Activated CD4-positive, alpha-beta memory T cell treated with anti-CD3 and anti-CD28 coated beads for 36 hours (primary cell): Measurements from ENCODE around the gene OTOGL. TPM values are rescaled to one million over a fixed set of nuclear protein-coding genes. Genes with fewer than 3 reads are reported as not detected.

ENCODE experiments used
- CTCF ChIA-PET: fragments of 350-600 bp; sonication (Branson Sonifier 250); formaldehyde crosslinking; loops from one replicate; lab custom pipeline; 2021; ENCODE audit warnings: antibody characterized with exemption, inconsistent platforms; lab: Charles Lee
- POLR2A ChIA-PET: fragments of 350-600 bp; sonication (Branson Sonifier 250); formaldehyde crosslinking; loops from one replicate; lab custom pipeline; 2021; ENCODE audit warnings: antibody characterized with exemption; lab: Charles Lee
- DNase-seq: peaks from one replicate; pipeline ENCODE4 v3.0.0-alpha.2; 2020
- H3K27ac Mint-ChIP-seq: one replicate; pipeline ENCODE4 v1.8.0; 2021; ENCODE audit warnings: mixed read lengths
- H3K27me3 Mint-ChIP-seq: one replicate; pipeline ENCODE4 v1.8.0; 2021; ENCODE audit warnings: mixed read lengths
- H3K36me3 Mint-ChIP-seq: one replicate; pipeline ENCODE4 v1.8.0; 2021; ENCODE audit warnings: mixed read lengths
- H3K4me1 Mint-ChIP-seq: one replicate; pipeline ENCODE4 v1.8.0; 2021; ENCODE audit warnings: low read depth, mixed read lengths
- H3K4me3 Mint-ChIP-seq: one replicate; pipeline ENCODE4 v1.8.0; 2021; ENCODE audit warnings: mild to moderate bottlenecking, mixed read lengths
- H3K9me3 Mint-ChIP-seq: one replicate; pipeline ENCODE4 v1.8.0; 2021; ENCODE audit warnings: mixed read lengths
- intact Hi-C: fragments of 100-400 bp; cut with micrococcal nuclease; formaldehyde crosslinking; loops from one replicate; pipeline ENCODE4 v1.15.1; 2023
- total RNA-seq, 2 experiments: library from RNA; stranded (reverse); gene quantifications; one replicate each; pipeline ENCODE4 v1.2.3, GENCODE V29; 2021

The OTOGL gene
- total RNA-seq, 2 experiments from 2014 or later = not detected

DNA sequence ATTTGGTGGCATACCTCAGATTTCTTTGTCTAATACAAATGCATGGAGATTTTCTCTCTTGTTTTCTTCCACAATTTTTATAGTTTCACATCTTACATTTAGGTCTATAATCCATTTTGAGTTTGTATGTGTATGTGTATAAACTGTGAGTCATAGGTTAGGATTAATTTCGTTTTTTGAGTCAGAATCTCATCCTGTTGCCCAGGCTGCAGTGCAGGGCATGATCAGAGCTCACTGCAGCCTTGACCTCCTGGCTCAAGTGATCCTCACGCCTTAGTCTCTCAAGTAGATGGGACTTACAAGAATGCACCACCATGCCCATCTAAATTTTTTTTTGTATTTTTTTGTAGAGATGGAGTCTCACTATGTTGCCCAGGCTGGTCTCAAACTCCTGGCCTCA is 71.6 kb downstream of the OTOGL start:
- ChIA-PET CTCF (no interaction called here), POLR2A (no interaction called here)
- no peaks in the 10 kb centered on the region for H3K9me3 Mint-ChIP-seq
- intact Hi-C loops = no loop called here
- no peaks in the 10 kb centered on the region for H3K4me1 Mint-ChIP-seq
- H3K4me3 Mint-ChIP-seq = no peak overlapping the region
- H3K27me3 Mint-ChIP-seq = peaks cover 6% of the 10 kb centered on the region
- H3K27ac Mint-ChIP-seq = no peak overlapping the region
- no peak for DNase-seq
- no peaks in the 10 kb centered on the region for H3K36me3 Mint-ChIP-seq

DNA sequence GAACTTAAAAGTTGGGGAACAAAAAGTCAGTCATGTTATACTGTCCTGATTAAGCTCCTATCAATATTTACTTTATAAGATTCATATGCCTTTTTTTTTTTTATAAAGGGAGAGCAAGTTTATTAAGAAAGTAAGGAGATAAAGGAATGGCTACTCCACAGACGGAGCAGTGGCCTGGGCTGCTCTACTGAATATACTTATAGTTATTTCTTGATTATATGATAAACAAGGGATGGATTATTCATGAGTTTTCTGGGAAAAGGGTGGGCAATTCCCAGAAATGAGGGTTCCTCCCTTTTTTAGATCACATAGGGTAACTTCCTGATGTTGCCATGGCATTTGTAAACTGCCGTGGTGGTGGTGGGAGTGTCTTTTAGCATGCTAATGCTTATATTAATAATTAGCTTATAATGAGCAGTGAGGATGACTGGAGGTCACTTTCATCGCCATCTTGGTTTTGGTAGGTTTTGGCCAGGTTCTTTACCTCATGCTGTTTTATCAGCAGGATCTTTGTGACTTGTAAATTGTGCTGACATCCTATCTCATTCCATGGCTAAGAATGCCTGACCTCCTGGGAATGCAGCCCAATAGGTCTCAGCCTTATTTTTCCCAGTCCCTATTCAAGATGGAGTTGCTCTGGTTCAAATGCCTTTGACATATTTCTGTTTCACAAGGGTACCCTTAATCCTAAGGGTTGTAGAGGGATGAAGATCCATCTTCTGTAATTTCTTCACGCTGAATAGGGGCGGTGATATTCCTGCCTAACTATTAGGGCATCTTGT is 73.9 kb downstream of the OTOGL start:
- no peaks in the 10 kb centered on the region for H3K36me3 Mint-ChIP-seq
- peaks cover 6% of the 10 kb centered on the region for H3K27me3 Mint-ChIP-seq
- no peak for DNase-seq
- H3K9me3 Mint-ChIP-seq = no peaks in the 10 kb centered on the region
- ChIA-PET POLR2A (no interaction called here), CTCF (no interaction called here)
- no peaks in the 10 kb centered on the region for H3K4me1 Mint-ChIP-seq
- no peak overlapping the region for H3K27ac Mint-ChIP-seq
- intact Hi-C loops = no loop called here
- no peak overlapping the region for H3K4me3 Mint-ChIP-seq

DNA sequence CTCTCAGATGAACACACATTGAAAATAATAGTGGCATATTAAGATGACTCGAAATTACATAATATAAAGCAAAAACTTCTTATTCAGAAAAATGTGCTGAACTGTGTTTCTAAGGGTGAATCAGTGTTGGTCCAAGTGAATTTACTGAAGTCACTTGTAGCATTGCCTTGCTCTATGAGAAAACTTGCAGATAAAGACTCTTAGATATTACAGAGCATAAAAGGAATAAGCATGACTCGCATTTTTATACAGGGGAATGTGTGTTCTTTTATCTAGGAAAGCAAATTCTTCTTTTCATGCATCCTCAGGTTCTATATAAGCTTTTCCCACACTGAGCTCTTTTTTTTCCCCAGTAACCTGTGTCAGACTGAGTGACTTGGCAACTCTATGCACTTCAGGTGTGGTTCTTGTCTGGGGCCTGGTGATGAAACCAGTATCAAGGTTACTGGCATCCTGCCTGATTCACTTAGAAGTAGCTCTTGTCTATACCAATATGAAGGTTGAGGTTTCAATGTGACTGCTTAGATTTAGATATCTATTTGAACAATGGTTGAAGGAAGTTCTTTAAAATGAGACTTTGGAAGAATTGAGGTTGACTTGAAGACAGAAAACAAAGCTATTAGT is 76.1 kb downstream of the OTOGL start:
- CTCF ChIA-PET = no interaction called here
- POLR2A ChIA-PET = no interaction called here
- Mint-ChIP-seq H3K4me1 (peaks cover 4% of the 10 kb centered on the region), H3K27me3 (peaks cover 6% of the 10 kb centered on the region), H3K36me3 (no peaks in the 10 kb centered on the region), H3K4me3 (no peak overlapping the region), H3K9me3 (no peaks in the 10 kb centered on the region), H3K27ac (no peak overlapping the region)
- intact Hi-C loops = loop anchor here (5.0 kb wide), 1 partner anchor 133 kb away; no protein-coding TSS in a partner anchor
- peak; percentile 17 for DNase-seq

DNA sequence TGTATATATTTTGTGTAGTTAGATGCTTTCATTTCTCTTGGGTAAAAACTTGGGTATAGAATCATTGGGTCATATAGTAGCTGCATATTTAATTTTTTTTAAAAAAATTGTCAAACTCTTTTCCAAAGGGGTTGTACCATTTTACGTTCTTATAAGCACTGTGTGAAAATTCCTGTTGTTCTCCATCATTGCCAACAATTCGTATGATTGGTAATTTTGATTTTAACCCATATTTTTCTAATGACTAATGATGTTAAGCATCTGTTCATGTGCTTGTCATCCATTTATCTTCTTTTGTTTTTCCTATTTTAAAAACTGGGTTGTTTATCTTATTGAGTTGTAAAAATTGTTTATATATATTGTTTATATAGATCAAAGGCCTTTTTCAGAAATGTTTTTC is 77.4 kb downstream of the OTOGL start:
- Mint-ChIP-seq H3K27me3 (peaks cover 6% of the 10 kb centered on the region), H3K4me3 (no peak overlapping the region), H3K9me3 (no peaks in the 10 kb centered on the region), H3K27ac (no peak overlapping the region), H3K36me3 (no peaks in the 10 kb centered on the region), H3K4me1 (peaks cover 4% of the 10 kb centered on the region)
- no peak for DNase-seq
- POLR2A ChIA-PET = no interaction called here
- CTCF ChIA-PET = no interaction called here
- intact Hi-C loops = loop anchor here (5.0 kb wide), 1 partner anchor 134 kb away; no protein-coding TSS in a partner anchor

DNA sequence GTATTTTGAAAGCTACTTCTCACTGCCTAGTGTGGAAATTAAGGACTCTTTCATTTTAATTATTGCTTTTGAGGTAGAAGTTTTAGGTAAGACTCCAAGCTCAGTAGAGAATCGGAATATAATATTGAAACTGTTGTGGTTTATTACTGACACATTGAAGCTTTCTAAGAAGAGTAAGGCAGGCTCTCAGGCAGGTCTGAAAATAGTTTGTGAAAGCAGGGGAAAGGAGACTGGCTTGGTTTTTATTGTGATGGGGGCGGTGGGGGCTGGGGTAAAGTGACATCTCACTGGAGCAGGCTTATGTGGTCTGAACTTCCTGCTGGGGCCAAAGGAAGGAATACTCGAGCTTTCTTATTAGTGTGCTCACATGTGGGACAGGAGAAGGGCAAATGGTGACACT is 79.5 kb downstream of the OTOGL start:
- H3K27me3 Mint-ChIP-seq = no peaks in the 10 kb centered on the region
- peaks cover 4% of the 10 kb centered on the region for H3K4me1 Mint-ChIP-seq
- H3K36me3 Mint-ChIP-seq = no peaks in the 10 kb centered on the region
- intact Hi-C loops = loop anchor here (5.0 kb wide), 1 partner anchor 137 kb away; no protein-coding TSS in a partner anchor
- ChIA-PET CTCF (interaction anchor here (0.9 kb wide), 1 partner anchor 10 kb away, joined by 3 read pairs; no protein-coding TSS in a partner anchor), POLR2A (interaction anchor here (0.9 kb wide), 1 partner anchor 10 kb away, joined by 3 read pairs; no protein-coding TSS in a partner anchor)
- no peak overlapping the region for H3K27ac Mint-ChIP-seq
- no peaks in the 10 kb centered on the region for H3K9me3 Mint-ChIP-seq
- peak; percentile 42 for DNase-seq
- H3K4me3 Mint-ChIP-seq = no peak overlapping the region

DNA sequence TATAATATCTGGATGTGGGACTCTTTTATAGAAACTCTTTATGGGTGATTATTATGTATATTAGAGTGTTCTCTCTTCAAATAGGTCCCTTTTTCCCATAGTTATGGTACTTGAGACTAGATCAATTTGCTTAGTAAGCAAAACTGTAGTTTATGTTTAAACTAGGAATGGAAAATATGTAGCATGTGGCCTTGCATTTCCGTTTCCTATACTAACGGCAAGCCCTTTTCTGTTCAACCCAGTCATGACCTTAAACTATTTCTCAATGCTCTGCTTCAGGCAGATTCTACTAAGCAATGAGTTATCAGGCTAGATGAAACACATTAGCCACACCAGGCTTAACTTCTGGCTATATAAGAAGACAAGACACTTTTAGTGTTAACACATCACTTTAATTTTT is 84.6 kb downstream of the OTOGL start:
- H3K36me3 Mint-ChIP-seq = no peaks in the 10 kb centered on the region
- H3K4me1 Mint-ChIP-seq = peaks cover 7% of the 10 kb centered on the region
- no peak for DNase-seq
- ChIA-PET POLR2A (no interaction called here), CTCF (no interaction called here)
- H3K4me3 Mint-ChIP-seq = no peak overlapping the region
- no peaks in the 10 kb centered on the region for H3K27me3 Mint-ChIP-seq
- H3K27ac Mint-ChIP-seq = no peak overlapping the region
- intact Hi-C loops = loop anchor here (10.0 kb wide), 1 partner anchor 399 kb away; no protein-coding TSS in a partner anchor
- H3K9me3 Mint-ChIP-seq = no peaks in the 10 kb centered on the region

DNA sequence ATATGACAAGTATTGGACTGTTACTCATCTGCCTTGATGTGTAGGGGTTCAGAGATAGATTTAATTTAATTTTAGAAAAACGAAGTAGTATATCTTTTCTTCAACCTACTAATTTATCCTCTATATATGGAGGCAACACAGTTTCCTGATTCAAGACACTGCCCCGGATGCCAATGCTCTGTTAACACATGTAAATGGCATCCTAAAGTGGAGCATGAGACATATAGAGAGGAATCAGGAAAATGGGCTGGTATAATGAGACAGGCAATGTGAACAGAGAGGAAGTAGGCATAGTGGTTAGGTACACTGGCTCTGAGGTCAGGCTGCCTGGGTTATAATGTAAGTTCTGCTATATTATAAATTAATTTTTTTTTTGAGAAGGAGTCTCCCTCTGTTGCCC is 85.6 kb downstream of the OTOGL start:
- no peaks in the 10 kb centered on the region for H3K27me3 Mint-ChIP-seq
- H3K4me1 Mint-ChIP-seq = peaks cover 6% of the 10 kb centered on the region
- H3K4me3 Mint-ChIP-seq = no peak overlapping the region
- no peak for DNase-seq
- intact Hi-C loops = loop anchor here (5.0 to 10.0 kb wide), 3 partner anchors 98 to 628 kb away; no protein-coding TSS in a partner anchor
- no peaks in the 10 kb centered on the region for H3K9me3 Mint-ChIP-seq
- no peak overlapping the region for H3K27ac Mint-ChIP-seq
- CTCF ChIA-PET = no interaction called here
- POLR2A ChIA-PET = no interaction called here
- no peaks in the 10 kb centered on the region for H3K36me3 Mint-ChIP-seq

DNA sequence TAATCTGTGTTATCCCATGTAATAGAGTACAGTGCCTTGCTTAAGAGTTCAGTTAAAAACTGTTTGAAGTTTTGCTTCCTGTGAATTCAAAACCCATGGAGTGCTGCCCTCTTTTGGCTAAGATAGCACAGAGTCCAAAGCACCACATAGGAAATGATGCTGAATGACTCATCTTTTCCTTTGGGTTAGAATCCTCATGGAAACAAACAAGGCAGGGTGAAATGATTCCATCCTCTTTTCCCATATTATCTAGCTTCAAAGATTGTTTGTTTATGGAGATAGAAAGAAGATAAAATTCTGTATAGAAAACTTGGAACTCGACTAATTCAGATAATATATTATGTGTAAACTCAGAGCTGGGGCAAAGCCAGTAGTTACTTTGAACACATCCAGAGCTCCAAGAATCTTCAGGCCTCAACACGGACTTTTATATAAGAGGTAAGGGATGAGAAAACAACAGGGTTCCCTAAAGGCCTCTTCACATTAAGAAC is 87.4 kb downstream of the OTOGL start:
- H3K9me3 Mint-ChIP-seq = no peaks in the 10 kb centered on the region
- peak; percentile 19 for DNase-seq
- ChIA-PET CTCF (interaction anchor here (0.8 kb wide), 2 partner anchors 14 to 84 kb away, joined by 3 read pairs; no protein-coding TSS in a partner anchor), POLR2A (interaction anchor here (0.6 kb wide), 1 partner anchor 123 kb away, joined by 3 read pairs; no protein-coding TSS in a partner anchor)
- H3K27ac Mint-ChIP-seq = no peak overlapping the region
- H3K36me3 Mint-ChIP-seq = no peaks in the 10 kb centered on the region
- peaks cover 6% of the 10 kb centered on the region for H3K4me1 Mint-ChIP-seq
- intact Hi-C loops = loop anchor here (1.0 to 10.0 kb wide), 5 partner anchors 99 to 629 kb away; partner anchors contain the start of gene PPP1R12A
- H3K4me3 Mint-ChIP-seq = no peak overlapping the region
- peaks cover 2% of the 10 kb centered on the region for H3K27me3 Mint-ChIP-seq

DNA sequence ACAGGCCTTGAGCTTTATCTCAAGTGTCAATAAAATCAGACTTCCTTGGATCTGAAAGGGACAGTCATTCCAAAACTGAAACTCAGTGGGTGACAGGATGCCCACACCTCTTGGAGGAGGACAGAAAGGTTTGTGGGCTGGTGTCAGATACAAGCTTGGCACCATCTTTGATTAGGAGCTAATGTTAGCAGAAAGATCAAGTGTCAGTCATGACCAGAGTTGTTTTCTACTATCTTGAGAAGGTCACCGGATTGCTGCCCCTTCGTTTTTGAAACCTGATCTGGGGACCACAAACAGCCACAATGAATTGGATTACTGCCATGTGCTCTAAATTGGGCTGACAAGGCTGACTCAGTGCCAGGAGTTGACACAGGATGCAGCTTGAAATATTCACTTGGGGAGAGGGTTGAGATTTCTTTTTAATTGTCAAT is 88.3 kb downstream of the OTOGL start:
- Mint-ChIP-seq H3K9me3 (no peaks in the 10 kb centered on the region), H3K4me1 (peaks cover 6% of the 10 kb centered on the region), H3K36me3 (no peaks in the 10 kb centered on the region), H3K27ac (no peak overlapping the region), H3K27me3 (peaks cover 6% of the 10 kb centered on the region), H3K4me3 (no peak overlapping the region)
- intact Hi-C loops = loop anchor here (2.0 to 10.0 kb wide), 4 partner anchors 100 to 630 kb away; partner anchors contain the start of gene PPP1R12A
- DNase-seq = peak; percentile 11
- ChIA-PET CTCF (interaction anchor here (0.8 kb wide), 1 partner anchor 83 kb away, joined by 3 read pairs; no protein-coding TSS in a partner anchor), POLR2A (interaction anchor here (0.6 kb wide), 1 partner anchor 124 kb away, joined by 3 read pairs; no protein-coding TSS in a partner anchor)

DNA sequence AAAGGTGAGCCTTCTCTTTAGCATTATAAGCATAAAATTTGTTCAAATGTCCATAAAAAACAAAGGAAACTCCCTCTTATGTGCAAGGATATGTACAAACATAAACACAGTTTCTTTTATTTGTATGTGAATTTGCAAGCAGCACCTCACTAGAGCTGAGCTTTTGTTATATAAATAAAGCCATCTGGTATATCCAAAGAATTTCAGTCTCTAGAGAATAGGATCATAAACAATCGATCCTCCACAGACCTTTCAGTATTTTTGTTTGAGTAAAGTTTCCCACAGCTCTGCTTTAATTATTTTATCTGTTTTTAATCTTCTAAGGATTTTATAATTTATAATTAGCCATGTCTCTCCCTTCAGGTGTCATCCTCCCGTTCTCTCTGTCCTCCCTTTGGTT is 89.2 kb downstream of the OTOGL start:
- ChIA-PET CTCF (no interaction called here), POLR2A (no interaction called here)
- Mint-ChIP-seq H3K27me3 (peaks cover 6% of the 10 kb centered on the region), H3K36me3 (no peaks in the 10 kb centered on the region), H3K9me3 (no peaks in the 10 kb centered on the region), H3K4me3 (no peak overlapping the region), H3K4me1 (peaks cover 6% of the 10 kb centered on the region), H3K27ac (no peak overlapping the region)
- intact Hi-C loops = loop anchor here (5.0 to 10.0 kb wide), 3 partner anchors 101 to 631 kb away; no protein-coding TSS in a partner anchor
- no peak for DNase-seq

DNA sequence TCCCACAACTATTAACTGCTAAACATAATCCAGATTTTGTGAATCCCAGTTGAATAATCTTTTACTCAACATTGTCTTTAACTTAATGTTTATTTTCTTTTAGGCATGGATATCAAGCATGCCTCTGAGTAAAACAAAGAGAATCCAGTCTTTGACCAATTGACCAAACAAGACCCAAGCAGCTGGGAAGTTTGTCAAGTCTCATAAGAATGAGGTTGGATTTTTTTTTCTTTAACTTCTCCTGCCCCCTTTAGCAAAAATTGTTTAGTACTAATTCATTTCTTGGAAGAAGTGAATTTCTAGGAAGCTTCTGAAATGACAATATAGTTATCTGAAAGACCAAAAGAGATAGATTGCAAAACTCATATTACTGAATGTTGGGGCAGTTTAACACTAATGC is 89.9 kb downstream of the OTOGL start:
- CTCF ChIA-PET = interaction anchor here (1.1 kb wide), 1 partner anchor 81 kb away, joined by 4 read pairs; no protein-coding TSS in a partner anchor
- Mint-ChIP-seq H3K9me3 (no peaks in the 10 kb centered on the region), H3K36me3 (no peaks in the 10 kb centered on the region), H3K27ac (no peak overlapping the region), H3K27me3 (peaks cover 6% of the 10 kb centered on the region), H3K4me1 (peaks cover 6% of the 10 kb centered on the region), H3K4me3 (no peak overlapping the region)
- intact Hi-C loops = loop anchor here (5.0 to 10.0 kb wide), 3 partner anchors 102 to 632 kb away; no protein-coding TSS in a partner anchor
- POLR2A ChIA-PET = no interaction called here
- no peak for DNase-seq

DNA sequence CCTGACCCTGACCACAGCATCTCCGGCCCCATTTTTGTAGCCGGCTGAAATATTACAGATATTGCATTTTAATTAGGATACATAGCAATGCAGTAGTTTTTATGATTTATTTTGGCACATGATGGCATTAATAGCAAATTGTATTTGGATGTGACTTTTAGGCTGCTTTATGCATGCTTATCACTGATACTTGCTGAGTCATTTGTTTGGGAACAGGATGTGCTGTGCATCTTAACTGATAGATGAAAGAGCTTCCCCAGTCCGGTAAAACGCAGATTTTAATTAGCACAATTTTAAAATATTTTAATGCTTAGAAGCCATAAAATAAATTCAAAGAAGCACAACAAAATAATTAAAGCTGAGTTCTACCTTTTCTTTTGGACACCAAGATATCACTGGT is 90.7 kb downstream of the OTOGL start:
- Mint-ChIP-seq H3K36me3 (no peaks in the 10 kb centered on the region), H3K27ac (no peak overlapping the region), H3K9me3 (no peaks in the 10 kb centered on the region), H3K4me1 (peaks cover 6% of the 10 kb centered on the region), H3K27me3 (peaks cover 6% of the 10 kb centered on the region), H3K4me3 (no peak overlapping the region)
- CTCF ChIA-PET = interaction anchor here (1.1 kb wide), 1 partner anchor 80 kb away, joined by 4 read pairs; no protein-coding TSS in a partner anchor
- DNase-seq = no peak
- intact Hi-C loops = no loop called here
- POLR2A ChIA-PET = no interaction called here
